Measurements from ENCODE around the gene CAMSAP2. TPM values are rescaled to one million over a fixed set of nuclear protein-coding genes. Genes with fewer than 3 reads are reported as not detected.

The CAMSAP2 gene
- total and polyA plus RNA-seq, 2 donors (not counting 3 experiments of a cell fraction or from before 2014, with no cell fraction given): 6.7 to 45.5 TPM

GRCh38 chr1:200707116-200707515 is 31.6 kb upstream of the CAMSAP2 start:
- Histone ChIP-seq H3K9ac (replicated peaks; ENCODE audit: extremely low read depth, insufficient read depth, low read length) (no peak overlapping the region), H3K27ac (ENCODE audit: insufficient read depth, low read depth, low read length) (no peak overlapping the region), H3K36me3 (ENCODE audit: control insufficient read depth in 2 of 2, extremely low read depth in 1 of 2, insufficient read depth in 2 of 2, low read length in 2 of 2) (no peaks in the 10 kb centered on the region), H3K4me2 (ENCODE audit: insufficient read depth, low read length) (no peak overlapping the region), H3K9me3 (replicated peaks; ENCODE audit: control insufficient read depth, insufficient read depth, low read length) (no peaks in the 10 kb centered on the region), H3K79me2 (ENCODE audit: control insufficient read depth, insufficient read depth, low read length) (no peaks in the 10 kb centered on the region), H2AFZ (ENCODE audit: low read depth, low read length) (no peak overlapping the region), H3K4me1 (ENCODE audit: control insufficient read depth, extremely low read depth, insufficient read depth, low read length) (no peaks in the 10 kb centered on the region), H3K27me3 (ENCODE audit: control insufficient read depth in 2 of 2, insufficient read depth in 2 of 2, low read length in 2 of 2) (peaks cover 0 to 1% of the 10 kb centered on the region in 2 experiments), H4K20me1 (replicated peaks; ENCODE audit: control insufficient read depth, extremely low read depth, insufficient read depth, low read length) (no peaks in the 10 kb centered on the region), H3K9me1 (replicated peaks; ENCODE audit: control insufficient read depth, extremely low read depth, insufficient read depth, low read length) (no peaks in the 10 kb centered on the region), H3K4me3 (replicated peaks in 1 of 3; ENCODE audit: insufficient read depth in 1 of 3, low read depth in 1 of 3, low read length in 3 of 3) (no peak overlapping the region)
- ChIA-PET POLR2A (no interaction called here), CTCF (interaction anchor here (0.6 kb wide), 1 partner anchor 85 kb away, joined by 3 read pairs; no protein-coding TSS in a partner anchor)
- intact Hi-C loops (cut with micrococcal nuclease): no loop called here
- dilution Hi-C loops (cut with MboI; ENCODE audit: extremely low pct_ligation_motif_present, low sequenced_read_pairs): no loop called here
- no TSS peak for BruUV-seq (replicated peaks)
- DNase-seq (ENCODE audit: low read depth, low spot score) (no peak), FAIRE-seq (no peak)
- TF ChIP-seq POLR2AphosphoS5 (IDR thresholded peaks at IDR 0.05; ENCODE audit: insufficient read depth, low read depth, low read length) (no peak), FOS (IDR thresholded peaks at IDR 0.05; ENCODE audit: borderline replicate concordance, insufficient read depth, low read length) (no peak), MAX (IDR thresholded peaks at IDR 0.05; ENCODE audit: insufficient read depth, insufficient read length) (no peak), GATA2 (IDR thresholded peaks at IDR 0.05; ENCODE audit: insufficient read depth, insufficient read length, low read depth, low read length) (no peak), CTCF (IDR thresholded peaks at IDR 0.05; ENCODE audit: extremely low read depth in 1 of 2, insufficient read depth in 1 of 2, low read depth in 1 of 2, low read length in 2 of 2) (no peak), MYC (IDR thresholded peaks at IDR 0.05; ENCODE audit: low read depth, low read length) (no peak), JUN (IDR thresholded peaks at IDR 0.05; ENCODE audit: borderline replicate concordance, insufficient read depth, insufficient read length, low read depth) (no peak), POLR2A (IDR thresholded peaks at IDR 0.05; ENCODE audit: low read depth, low read length) (no peak)

Measured in endothelial cell of umbilical vein (primary cell).